Peyer's patch (tissue), 4 donors: Measurements from ENCODE around the gene CPSF3. TPM values are rescaled to one million over a fixed set of nuclear protein-coding genes. Genes with fewer than 3 reads are reported as not detected.
"Not testable (repeated sequence)": the region's sequence is repeated elsewhere in the genome, so short reads cannot be mapped to it uniquely, and the experiment has no call there.

Source experiments
- DNase-seq, 3 donors: peaks; one replicate each; pipeline ENCODE4 v3.0.0-alpha.2; 2017 to 2019
- H3K27ac ChIP-seq, 4 donors: fragments of 200-600 bp; sonication (generic); one replicate each; pipeline ENCODE4 v1.5.1; 2016 to 2019
- H3K27me3 ChIP-seq, 2 donors: fragments of 200-600 bp; sonication (generic); one replicate each; pipeline ENCODE4 v1.5.1; 2019
- H3K36me3 ChIP-seq, 3 donors: fragments of 200-600 bp; sonication (generic); one replicate each; pipeline ENCODE4 v1.5.1; 2016 to 2019
- H3K4me1 ChIP-seq, 4 donors: fragments of 200-600 bp; sonication (generic); one replicate each; pipeline ENCODE4 v1.5.1; 2016 to 2019
- H3K4me3 ChIP-seq, 4 donors: fragments of 200-600 bp; sonication (generic); 1 replicate in 3 of 4; 2 replicates in 1 of 4; pipeline ENCODE4 v1.5.1; 2016 to 2019; ENCODE audit warnings: mild to moderate bottlenecking in 1 of 4
- H3K9me3 ChIP-seq, 4 donors: fragments of 200-600 bp; sonication (generic); one replicate each; pipeline ENCODE4 v1.5.1; 2016 to 2019; ENCODE audit warnings: mild to moderate bottlenecking in 1 of 4
- POLR2A ChIP-seq, 2 donors: fragments of 450-650 bp; IDR thresholded peaks; one replicate each; pipeline ENCODE4 v1.5.1; 2017; ENCODE audit warnings: antibody characterized with exemption in 2 of 2, mild to moderate bottlenecking in 2 of 2, moderate library complexity in 2 of 2
- total RNA-seq, 4 donors: library from RNA; depleted of rRNA; stranded (reverse); fragments of >200 nt; gene quantifications; one replicate each; pipeline ENCODE4 v1.1.0, GENCODE V29; 2016
- TF ChIP-seq, protein P1 (sequence below), 6 experiments: fragments of 450-650 bp in 4 of 6; fragments of 200-600 bp in 2 of 6; sonication (generic) in 1 of 6; IDR thresholded peaks; one replicate each; pipeline ENCODE4 v1.5.1; 2017 to 2019; ENCODE audit warnings: antibody characterized with exemption in 6 of 6, mild to moderate bottlenecking in 3 of 6, moderate library complexity in 1 of 6

CPSF3 gene
- total RNA-seq, 4 donors from 2014 or later, result 20.1 to 57.8 (median 32.0) TPM

DNA sequence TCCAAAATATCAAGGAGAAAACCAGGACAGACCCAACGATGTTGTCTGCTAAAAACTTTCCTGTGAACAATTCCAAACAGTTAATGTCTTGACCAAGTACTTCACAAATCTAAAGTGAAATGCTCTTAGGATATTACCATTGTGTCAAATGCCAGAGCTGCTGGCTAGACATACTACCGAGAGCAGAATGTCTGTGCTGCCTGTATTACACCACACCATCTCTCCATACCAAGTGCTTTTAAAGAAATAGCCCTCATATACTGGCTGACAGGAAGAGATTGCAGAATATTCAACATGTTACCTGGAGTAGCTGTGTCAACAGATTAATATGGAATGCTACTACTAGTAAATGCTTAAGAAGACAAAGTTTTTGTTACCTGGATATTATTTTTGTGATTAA, 69.5 kb downstream of the CPSF3 start:
- Histone ChIP-seq H3K9me3 (no peaks in the 10 kb centered on the region), H3K4me1 (no peaks in the 10 kb centered on the region), H3K4me3 (no peak overlapping the region), H3K36me3 (peaks cover 0 to 96% (median 0%) of the 10 kb centered on the region in 3 donors), H3K27ac (no peak overlapping the region), H3K27me3 (no peaks in the 10 kb centered on the region)
- DNase-seq, result no peak
- TF ChIP-seq POLR2A (IDR thresholded peaks at IDR 0.05), result no peak
- TF ChIP-seq, protein P1, sequence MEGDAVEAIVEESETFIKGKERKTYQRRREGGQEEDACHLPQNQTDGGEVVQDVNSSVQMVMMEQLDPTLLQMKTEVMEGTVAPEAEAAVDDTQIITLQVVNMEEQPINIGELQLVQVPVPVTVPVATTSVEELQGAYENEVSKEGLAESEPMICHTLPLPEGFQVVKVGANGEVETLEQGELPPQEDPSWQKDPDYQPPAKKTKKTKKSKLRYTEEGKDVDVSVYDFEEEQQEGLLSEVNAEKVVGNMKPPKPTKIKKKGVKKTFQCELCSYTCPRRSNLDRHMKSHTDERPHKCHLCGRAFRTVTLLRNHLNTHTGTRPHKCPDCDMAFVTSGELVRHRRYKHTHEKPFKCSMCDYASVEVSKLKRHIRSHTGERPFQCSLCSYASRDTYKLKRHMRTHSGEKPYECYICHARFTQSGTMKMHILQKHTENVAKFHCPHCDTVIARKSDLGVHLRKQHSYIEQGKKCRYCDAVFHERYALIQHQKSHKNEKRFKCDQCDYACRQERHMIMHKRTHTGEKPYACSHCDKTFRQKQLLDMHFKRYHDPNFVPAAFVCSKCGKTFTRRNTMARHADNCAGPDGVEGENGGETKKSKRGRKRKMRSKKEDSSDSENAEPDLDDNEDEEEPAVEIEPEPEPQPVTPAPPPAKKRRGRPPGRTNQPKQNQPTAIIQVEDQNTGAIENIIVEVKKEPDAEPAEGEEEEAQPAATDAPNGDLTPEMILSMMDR (IDR thresholded peaks at IDR 0.05), result no peak

DNA sequence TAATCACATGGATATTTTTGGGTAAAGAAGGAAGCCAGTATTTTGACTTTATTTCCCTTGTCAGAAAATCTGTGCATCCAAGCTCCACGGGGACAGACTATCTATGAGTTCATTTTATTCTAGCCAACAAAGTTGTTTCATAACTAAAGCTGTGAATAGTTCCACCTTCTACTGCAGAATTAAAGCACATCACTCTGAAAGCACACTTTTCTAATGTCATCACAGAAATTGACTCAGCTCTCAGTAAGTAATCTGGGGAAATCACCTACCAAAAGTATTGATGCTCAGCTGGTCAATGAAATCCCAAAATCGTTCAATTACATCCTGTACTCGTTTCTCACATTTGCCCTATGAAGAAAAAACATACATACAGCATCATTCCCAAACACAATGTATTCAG, 70.0 kb downstream of the CPSF3 start:
- H3K27ac ChIP-seq, result no peak overlapping the region
- no peaks in the 10 kb centered on the region for H3K9me3 ChIP-seq
- TF ChIP-seq POLR2A (IDR thresholded peaks at IDR 0.05), result no peak
- TF ChIP-seq, protein P1 (IDR thresholded peaks at IDR 0.05), result no peak
- no peaks in the 10 kb centered on the region for H3K27me3 ChIP-seq
- H3K36me3 ChIP-seq, result peaks cover 0 to 94% (median 0%) of the 10 kb centered on the region in 3 donors
- no peak overlapping the region for H3K4me3 ChIP-seq
- H3K4me1 ChIP-seq, result no peaks in the 10 kb centered on the region
- no peak for DNase-seq

DNA sequence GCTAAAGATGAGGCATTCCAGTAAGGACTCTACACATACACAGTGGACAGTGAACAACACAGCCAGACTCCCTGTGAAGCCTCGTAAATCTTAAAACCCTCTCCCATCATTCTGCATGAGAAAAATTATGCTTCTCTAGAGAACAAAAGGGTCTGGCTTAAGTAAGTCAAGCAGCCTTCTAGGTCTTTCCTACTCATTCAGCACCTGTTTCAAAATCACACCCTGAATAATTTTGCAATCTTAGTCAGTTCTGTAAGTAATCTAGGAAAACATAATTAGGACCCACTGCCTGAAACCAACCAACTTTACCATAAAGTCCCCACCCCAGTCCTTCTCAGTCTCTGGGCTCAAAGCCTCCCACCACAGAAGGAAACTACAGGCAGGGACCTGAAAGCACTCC, 70.6 kb downstream of the CPSF3 start:
- H3K4me3 ChIP-seq, result no peak overlapping the region
- peaks cover 0 to 91% (median 0%) of the 10 kb centered on the region in 3 donors for H3K36me3 ChIP-seq
- H3K27me3 ChIP-seq, result no peaks in the 10 kb centered on the region
- H3K27ac ChIP-seq, result no peak overlapping the region
- DNase-seq, result no peak
- no peaks in the 10 kb centered on the region for H3K9me3 ChIP-seq
- no peaks in the 10 kb centered on the region for H3K4me1 ChIP-seq
- TF ChIP-seq, protein P1 (IDR thresholded peaks at IDR 0.05), result no peak

DNA sequence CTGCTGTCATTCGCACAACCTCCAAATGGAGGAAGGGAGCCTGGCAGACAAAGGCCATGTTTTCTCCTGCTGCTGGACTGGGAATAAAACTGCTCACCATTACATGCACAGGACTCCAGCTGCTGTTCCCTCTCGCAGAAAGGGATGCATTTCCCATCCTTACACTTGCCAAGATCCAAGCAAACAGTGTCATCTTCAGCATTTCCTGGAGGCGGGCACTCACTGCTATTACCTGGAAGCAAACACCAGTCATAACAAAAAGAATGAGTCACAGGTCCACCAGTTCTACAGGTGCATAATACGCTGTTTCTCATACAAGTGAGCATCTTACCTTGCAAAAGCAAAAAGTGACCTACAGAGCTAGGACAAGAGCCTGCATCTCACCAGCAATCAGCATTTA, 73.6 kb downstream of the CPSF3 start:
- H3K9me3 ChIP-seq, result no peaks in the 10 kb centered on the region
- TF ChIP-seq POLR2A (IDR thresholded peaks at IDR 0.05), result no peak
- TF ChIP-seq, protein P1 (IDR thresholded peaks at IDR 0.05), result no peak
- no peak overlapping the region for H3K4me3 ChIP-seq
- H3K4me1 ChIP-seq, result no peaks in the 10 kb centered on the region
- no peak overlapping the region for H3K27ac ChIP-seq
- DNase-seq, result no peak
- peaks cover 0 to 76% (median 0%) of the 10 kb centered on the region in 3 donors for H3K36me3 ChIP-seq
- no peaks in the 10 kb centered on the region for H3K27me3 ChIP-seq

DNA sequence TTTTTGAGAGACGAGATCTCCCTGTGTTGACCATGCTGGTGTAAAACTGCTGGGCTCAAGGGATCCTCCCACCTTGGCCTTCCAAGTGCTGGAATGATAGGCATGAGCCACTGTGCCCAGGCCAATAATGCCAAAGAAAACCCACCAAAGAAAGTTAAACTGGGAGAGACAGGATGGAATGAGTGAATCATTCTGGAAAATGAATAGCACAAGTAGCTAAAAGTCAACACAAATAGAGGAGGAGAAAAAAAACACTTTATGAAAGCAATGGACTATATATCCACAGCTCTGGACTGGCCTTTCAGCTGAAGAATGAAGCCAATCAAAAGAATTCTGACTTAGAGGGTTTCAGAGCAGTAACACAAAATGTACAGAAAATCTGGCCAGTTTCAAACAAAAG, 74.8 kb downstream of the CPSF3 start:
- Histone ChIP-seq H3K4me1 (no peaks in the 10 kb centered on the region), H3K9me3 (no peaks in the 10 kb centered on the region), H3K27ac (no peak overlapping the region), H3K27me3 (no peaks in the 10 kb centered on the region), H3K4me3 (no peak overlapping the region), H3K36me3 (peaks cover 0 to 74% (median 0%) of the 10 kb centered on the region in 3 donors)
- no peak for TF ChIP-seq POLR2A (IDR thresholded peaks at IDR 0.05)
- TF ChIP-seq, protein P1 (IDR thresholded peaks at IDR 0.05), result no peak
- DNase-seq, result no peak

DNA sequence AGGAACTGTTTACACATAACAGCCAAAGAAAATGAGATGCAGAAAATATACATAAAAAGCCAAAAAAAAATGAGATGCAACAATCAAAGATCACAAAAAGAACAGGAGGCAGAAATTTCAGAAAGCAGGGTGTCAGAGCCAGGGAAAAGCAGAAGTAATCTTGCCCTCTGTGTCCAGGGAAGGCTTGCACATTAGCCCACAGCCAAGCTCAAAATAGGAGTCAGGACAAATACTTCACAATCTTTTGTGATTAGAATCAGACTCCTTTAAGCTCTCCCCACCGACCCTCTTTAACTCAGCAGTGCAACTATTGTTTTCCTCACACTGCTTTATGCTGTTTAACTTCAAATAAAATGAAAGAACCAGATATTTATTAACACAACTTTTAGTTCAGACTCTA, 85.5 kb downstream of the CPSF3 start:
- Histone ChIP-seq H3K27me3 (no peaks in the 10 kb centered on the region), H3K4me3 (no peak overlapping the region), H3K9me3 (no peaks in the 10 kb centered on the region), H3K36me3 (peaks cover 0 to 64% (median 0%) of the 10 kb centered on the region in 3 donors), H3K27ac (no peak overlapping the region), H3K4me1 (no peaks in the 10 kb centered on the region)
- TF ChIP-seq, protein P1 (IDR thresholded peaks at IDR 0.05), result no peak
- TF ChIP-seq POLR2A (IDR thresholded peaks at IDR 0.05), result no peak
- DNase-seq, result no peak

DNA sequence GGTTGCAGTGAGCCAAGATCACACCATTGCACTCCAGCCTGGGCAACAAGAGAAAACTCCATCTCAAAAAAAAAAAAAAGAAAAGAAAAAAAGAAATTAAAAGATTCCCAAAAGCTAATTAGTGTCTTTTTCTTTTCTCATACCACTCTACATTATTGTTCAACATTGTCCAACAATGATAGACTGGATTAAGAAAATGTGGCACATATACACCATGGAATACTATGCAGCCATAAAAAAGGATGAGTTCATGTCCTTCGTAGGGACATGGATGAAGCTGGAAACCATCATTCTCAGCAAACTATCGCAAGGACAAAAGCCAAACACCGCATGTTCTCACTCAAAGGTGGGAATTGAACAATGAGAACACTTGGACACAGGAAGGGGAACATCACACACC, 90.5 kb downstream of the CPSF3 start:
- not testable (repeated sequence) for DNase-seq, H3K4me3 ChIP-seq, H3K27ac ChIP-seq, H3K27me3 ChIP-seq, H3K4me1 ChIP-seq, H3K9me3 ChIP-seq
- H3K36me3 ChIP-seq, result peaks cover 0 to 60% (median 0%) of the 10 kb centered on the region in 3 donors
